HFF-Myc (cell line): Measurements from ENCODE around the gene SHE.

Experiments
- DNase-seq: peaks from one replicate; pipeline ENCODE4 v3.0.0-alpha.2; 2011; ENCODE audit warnings: low read depth; ENCODE audit errors: extremely low read depth
- H3K4me3 ChIP-seq: replicated peaks from 2 replicates; pipeline ENCODE4 v1.5.1; 2011; ENCODE audit warnings: low read depth, mild to moderate bottlenecking, control low read depth, low read length
- CTCF ChIP-seq: IDR thresholded peaks from 2 replicates; pipeline ENCODE4 v1.5.1; 2012; ENCODE audit warnings: mild to moderate bottlenecking, low read depth, low read length, control low read depth; ENCODE audit errors: missing control alignments

Gene SHE

GRCh38 chr1:154448331-154448811 is 53.8 kb downstream of the SHE start:
- TF ChIP-seq CTCF: no peak
- DNase-seq: no peak

GRCh38 chr1:154446789-154447188 is 55.4 kb downstream of the SHE start:
- H3K4me3 ChIP-seq: no peak overlapping the region
- TF ChIP-seq CTCF: no peak
- no peak for DNase-seq

More at GRCh38 chr1:154448331-154448811, 53.8 kb downstream of the SHE start:
- H3K4me3 ChIP-seq: no peak overlapping the region

DNA sequence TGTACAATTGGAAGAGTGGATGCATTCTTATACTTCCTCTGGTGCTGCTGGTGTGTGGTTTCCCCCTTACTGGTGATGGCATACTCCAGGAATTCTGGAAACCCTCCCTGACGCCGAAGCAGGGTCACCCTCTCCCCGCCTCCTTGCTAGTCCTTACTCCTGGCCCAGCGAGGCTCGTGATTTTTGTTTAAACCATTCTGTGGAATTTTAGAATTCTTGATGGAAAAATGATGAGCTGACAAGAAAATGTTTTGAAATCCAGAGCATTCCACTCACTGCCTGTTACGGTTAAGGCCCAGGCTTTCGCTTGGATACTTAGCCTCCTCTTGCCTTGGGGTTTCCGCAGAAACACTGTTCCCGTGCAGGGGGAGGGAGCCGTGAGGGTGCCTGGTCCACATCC is 55.9 kb downstream of the SHE start:
- no peak for DNase-seq
- TF ChIP-seq CTCF: no peak

DNA sequence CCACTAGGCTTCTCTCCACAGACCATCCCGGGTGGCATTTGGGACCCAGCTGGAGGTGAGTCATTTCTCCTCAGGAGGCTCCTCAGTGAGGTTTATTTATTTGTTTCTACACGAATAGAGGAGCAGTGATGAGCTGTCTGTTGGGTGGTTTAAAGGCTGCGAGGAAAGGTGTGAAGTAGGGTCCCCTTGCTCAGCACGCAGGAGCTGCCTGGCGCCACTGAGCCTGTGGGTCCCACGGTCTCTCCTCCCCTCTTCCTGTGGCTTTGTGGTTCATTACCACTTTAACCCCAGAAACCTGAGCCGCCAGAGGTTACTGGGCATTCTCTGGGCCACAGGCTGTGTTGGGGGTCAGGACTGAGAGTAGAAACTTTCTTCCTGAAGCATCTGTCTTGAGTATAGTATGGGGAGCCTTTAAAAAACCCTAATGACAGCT is 57.2 kb downstream of the SHE start:
- no peak overlapping the region for H3K4me3 ChIP-seq
- TF ChIP-seq CTCF: no peak
- peak; percentile 49 for DNase-seq

More for the DNA sequence above, 55.9 kb downstream of the SHE start:
- no peak overlapping the region for H3K4me3 ChIP-seq

- H3K4me3 ChIP-seq: no peak overlapping the region
- no peak for TF ChIP-seq CTCF
- DNase-seq: no peak
These were observed 58.8 kb downstream of the SHE start for GRCh38 chr1:154443274-154444013.

DNA sequence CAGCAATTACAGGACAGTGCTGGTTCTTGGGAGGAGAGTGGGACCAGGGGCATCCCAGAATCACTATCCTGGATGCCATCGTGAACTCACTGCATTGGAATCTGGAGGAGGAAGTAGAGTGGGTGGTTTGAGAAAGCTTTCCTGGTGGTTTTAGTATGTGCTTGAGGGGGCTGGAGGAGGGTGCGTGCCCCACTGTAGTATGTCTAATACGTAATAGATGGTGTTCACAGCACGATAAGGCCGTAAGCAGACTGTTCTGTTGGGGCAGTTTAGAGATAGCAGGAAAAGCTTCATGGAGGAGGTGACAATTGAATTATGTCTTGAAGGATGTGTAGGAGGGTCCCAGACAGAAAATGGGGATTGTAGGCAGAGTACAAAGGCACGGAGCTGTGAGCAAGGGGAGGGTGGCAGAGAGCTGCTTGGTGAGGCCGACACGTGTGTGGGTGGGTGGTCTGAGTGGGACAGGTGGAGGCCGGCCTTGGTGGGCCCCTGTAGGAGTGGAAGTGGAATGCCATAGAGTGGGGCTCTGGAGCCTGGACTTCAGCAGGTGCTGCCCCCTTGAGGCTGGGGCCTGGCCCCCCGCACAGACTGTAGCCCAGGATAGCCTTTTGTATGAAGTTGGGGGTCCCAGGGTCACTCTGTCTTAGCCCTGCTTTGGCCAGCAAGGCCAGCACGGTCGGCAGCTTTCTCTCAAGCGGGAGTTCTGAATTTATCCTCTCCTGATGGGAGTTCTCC is 60.0 kb downstream of the SHE start:
- peak; percentile 47 for TF ChIP-seq CTCF
- H3K4me3 ChIP-seq: no peak overlapping the region
- no peak for DNase-seq
